ENCODE results near the gene TFF3. TPM values are rescaled to one million over a fixed set of nuclear protein-coding genes. Genes with fewer than 3 reads are reported as not detected.

TFF3 gene
- total RNA-seq, 4 donors from 2014 or later, result 0.64 to 4.7 (median 0.89) TPM

DNA sequence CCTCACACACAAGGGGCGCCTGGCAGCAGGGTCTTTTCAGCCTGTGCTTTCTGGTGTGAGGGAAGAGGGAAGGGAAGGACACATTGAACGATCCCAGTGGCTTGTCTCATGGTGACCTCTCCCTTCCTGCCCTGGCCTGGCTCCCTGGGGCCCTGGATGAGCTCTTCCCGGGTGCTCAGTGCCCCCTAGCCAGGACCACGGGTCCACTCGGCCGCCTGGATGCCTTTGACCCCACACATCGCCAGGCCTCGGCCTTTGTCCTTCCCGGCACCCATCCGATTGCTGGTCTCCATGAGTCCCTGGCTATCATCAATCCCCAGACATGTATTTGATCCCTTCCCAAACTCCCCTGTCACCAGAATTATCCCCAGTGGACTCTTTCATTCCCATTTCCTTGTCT, 6.0 kb upstream of the TFF3 start:
- H3K27me3 ChIP-seq, result no peaks in the 10 kb centered on the region
- H3K9me3 ChIP-seq, result no peaks in the 10 kb centered on the region
- in situ Hi-C loops (cut with MboI; ENCODE audit: low sequenced_read_pairs in 4 of 4), result loop anchor here in 1 of 4 donors (25.0 kb wide), 1 partner anchor 491 kb away; no protein-coding TSS in a partner anchor
- no peak overlapping the region for H3K27ac ChIP-seq
- no peak overlapping the region for H3K4me3 ChIP-seq
- no peaks in the 10 kb centered on the region for H3K36me3 ChIP-seq
- ATAC-seq (no peak), DNase-seq (no peak)
- intact Hi-C loops (cut with DNase I; ENCODE audit: low total_unique reads), result loop anchor here (10.0 kb wide), 1 partner anchor 134 kb away; no protein-coding TSS in a partner anchor
- no peak for TF ChIP-seq POLR2A (IDR thresholded peaks at IDR 0.05)
- TF ChIP-seq, protein P1, sequence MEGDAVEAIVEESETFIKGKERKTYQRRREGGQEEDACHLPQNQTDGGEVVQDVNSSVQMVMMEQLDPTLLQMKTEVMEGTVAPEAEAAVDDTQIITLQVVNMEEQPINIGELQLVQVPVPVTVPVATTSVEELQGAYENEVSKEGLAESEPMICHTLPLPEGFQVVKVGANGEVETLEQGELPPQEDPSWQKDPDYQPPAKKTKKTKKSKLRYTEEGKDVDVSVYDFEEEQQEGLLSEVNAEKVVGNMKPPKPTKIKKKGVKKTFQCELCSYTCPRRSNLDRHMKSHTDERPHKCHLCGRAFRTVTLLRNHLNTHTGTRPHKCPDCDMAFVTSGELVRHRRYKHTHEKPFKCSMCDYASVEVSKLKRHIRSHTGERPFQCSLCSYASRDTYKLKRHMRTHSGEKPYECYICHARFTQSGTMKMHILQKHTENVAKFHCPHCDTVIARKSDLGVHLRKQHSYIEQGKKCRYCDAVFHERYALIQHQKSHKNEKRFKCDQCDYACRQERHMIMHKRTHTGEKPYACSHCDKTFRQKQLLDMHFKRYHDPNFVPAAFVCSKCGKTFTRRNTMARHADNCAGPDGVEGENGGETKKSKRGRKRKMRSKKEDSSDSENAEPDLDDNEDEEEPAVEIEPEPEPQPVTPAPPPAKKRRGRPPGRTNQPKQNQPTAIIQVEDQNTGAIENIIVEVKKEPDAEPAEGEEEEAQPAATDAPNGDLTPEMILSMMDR (IDR thresholded peaks at IDR 0.05 in 4 of 5, conservative IDR thresholded peaks at IDR 0.05 in 1 of 5), result no peak
- no peaks in the 10 kb centered on the region for H3K4me1 ChIP-seq

DNA sequence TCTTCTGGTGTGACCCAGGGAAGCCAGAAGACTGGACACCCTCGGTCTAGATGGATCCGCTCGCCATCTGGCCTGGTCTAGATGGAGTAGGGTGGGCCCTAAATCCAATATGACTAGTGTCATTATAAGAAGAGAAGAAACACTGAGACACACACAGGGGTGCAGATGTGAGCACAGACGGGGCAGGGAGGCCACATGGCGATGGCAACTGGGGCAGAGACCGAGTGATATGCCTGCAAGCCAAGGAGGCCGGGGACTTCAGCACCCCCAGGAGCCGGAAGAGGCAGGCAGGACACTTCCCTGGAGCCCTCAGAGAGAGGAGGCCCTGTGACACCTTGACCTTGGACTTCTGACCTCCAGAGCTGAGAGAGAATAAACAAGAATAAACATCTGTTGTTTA, 5.6 kb upstream of the TFF3 start:
- Histone ChIP-seq H3K4me1 (no peaks in the 10 kb centered on the region), H3K9me3 (no peaks in the 10 kb centered on the region), H3K4me3 (no peak overlapping the region), H3K27me3 (no peaks in the 10 kb centered on the region), H3K36me3 (no peaks in the 10 kb centered on the region), H3K27ac (no peak overlapping the region)
- intact Hi-C loops (cut with DNase I; ENCODE audit: low total_unique reads) (loop anchor here (10.0 kb wide), 1 partner anchor 134 kb away; no protein-coding TSS in a partner anchor), in situ Hi-C loops (cut with MboI; ENCODE audit: low sequenced_read_pairs in 4 of 4) (loop anchor here in 1 of 4 donors (25.0 kb wide), 1 partner anchor 492 kb away; no protein-coding TSS in a partner anchor)
- TF ChIP-seq, protein P1 (IDR thresholded peaks at IDR 0.05 in 4 of 5, conservative IDR thresholded peaks at IDR 0.05 in 1 of 5), result no peak
- no peak for TF ChIP-seq POLR2A (IDR thresholded peaks at IDR 0.05)
- ATAC-seq, result no peak
- DNase-seq, result no peak

DNA sequence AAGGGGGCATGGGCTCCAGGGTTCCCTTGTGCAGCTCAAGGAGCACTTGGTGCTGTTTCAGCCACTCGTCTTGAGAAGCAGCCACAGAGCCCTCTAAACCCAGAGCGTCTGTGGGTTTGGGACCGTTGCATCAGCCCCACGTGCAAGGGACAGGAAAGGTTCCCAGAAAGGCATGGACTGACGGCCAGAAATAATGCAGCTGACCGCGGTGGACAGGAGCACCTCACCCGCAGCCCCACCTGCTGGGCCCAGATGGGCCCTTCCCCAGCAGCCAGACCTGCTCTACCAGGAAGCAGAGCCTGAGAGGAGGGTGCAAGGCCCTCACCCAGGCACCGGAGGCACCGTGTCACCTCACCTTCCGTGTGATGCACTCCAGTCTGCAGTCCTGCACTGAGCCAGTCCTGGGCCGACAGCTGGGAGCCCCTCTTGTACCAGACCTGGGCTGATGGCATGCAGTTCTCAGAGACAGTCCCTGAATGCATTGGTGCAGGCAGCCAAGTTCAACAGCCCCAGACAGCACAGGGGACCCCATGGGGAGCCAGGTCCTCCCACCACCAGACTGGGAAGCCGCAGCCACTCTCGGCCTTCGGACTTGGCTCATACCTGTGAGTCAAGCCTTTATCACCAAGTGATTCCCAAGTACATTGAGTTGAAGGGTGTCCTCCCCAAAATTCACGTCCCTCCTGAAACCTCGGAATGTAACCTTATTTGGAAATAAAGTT, 4.8 kb upstream of the TFF3 start:
- no peak overlapping the region for H3K27ac ChIP-seq
- no peak for DNase-seq
- intact Hi-C loops (cut with DNase I; ENCODE audit: low total_unique reads), result loop anchor here (10.0 kb wide), 1 partner anchor 135 kb away; no protein-coding TSS in a partner anchor
- ATAC-seq, result no peak
- H3K4me3 ChIP-seq, result no peak overlapping the region
- TF ChIP-seq, protein P1 (IDR thresholded peaks at IDR 0.05 in 4 of 5, conservative IDR thresholded peaks at IDR 0.05 in 1 of 5), result no peak
- no peak for TF ChIP-seq POLR2A (IDR thresholded peaks at IDR 0.05)
- no peaks in the 10 kb centered on the region for H3K9me3 ChIP-seq
- in situ Hi-C loops (cut with MboI; ENCODE audit: low sequenced_read_pairs in 4 of 4), result loop anchor here in 1 of 4 donors (25.0 kb wide), 1 partner anchor 492 kb away; no protein-coding TSS in a partner anchor
- H3K27me3 ChIP-seq, result no peaks in the 10 kb centered on the region
- H3K36me3 ChIP-seq, result no peaks in the 10 kb centered on the region
- no peaks in the 10 kb centered on the region for H3K4me1 ChIP-seq

DNA sequence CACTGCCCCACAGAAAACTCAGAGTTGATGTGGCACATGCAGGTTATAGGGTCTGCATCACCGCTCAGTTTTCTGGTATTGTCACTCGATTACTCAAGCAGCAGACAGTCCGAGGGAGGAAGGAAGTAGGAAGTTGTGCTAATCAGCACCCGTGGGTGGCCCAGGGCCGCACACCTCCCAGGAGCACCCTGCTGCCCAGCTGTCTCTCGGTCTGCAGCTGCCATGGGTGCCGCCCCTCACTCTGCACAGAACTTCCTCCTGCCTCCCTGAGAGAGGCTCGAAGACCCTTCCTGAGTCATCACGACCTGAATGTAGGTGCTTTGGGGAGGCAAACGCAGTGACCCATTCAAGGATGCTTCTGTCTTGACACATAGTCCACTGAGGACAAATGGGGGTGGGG, 4.2 kb upstream of the TFF3 start:
- no peak for DNase-seq
- H3K27ac ChIP-seq, result no peak overlapping the region
- no peaks in the 10 kb centered on the region for H3K9me3 ChIP-seq
- H3K27me3 ChIP-seq, result no peaks in the 10 kb centered on the region
- intact Hi-C loops (cut with DNase I; ENCODE audit: low total_unique reads), result no loop called here
- TF ChIP-seq POLR2A (IDR thresholded peaks at IDR 0.05), result no peak
- TF ChIP-seq, protein P1 (IDR thresholded peaks at IDR 0.05 in 4 of 5, conservative IDR thresholded peaks at IDR 0.05 in 1 of 5), result no peak
- H3K36me3 ChIP-seq, result no peaks in the 10 kb centered on the region
- H3K4me1 ChIP-seq, result no peaks in the 10 kb centered on the region
- ATAC-seq, result no peak
- in situ Hi-C loops (cut with MboI; ENCODE audit: low sequenced_read_pairs in 4 of 4), result loop anchor here in 1 of 4 donors (25.0 kb wide), 1 partner anchor 493 kb away; no protein-coding TSS in a partner anchor
- no peak overlapping the region for H3K4me3 ChIP-seq
